ENCODE data around the gene TIGD4. TPM values are rescaled to one million over a fixed set of nuclear protein-coding genes. Genes with fewer than 3 reads are reported as not detected.

TIGD4 gene
- total RNA-seq, 1 experiment from 2014 or later: 1.9 TPM

DNA sequence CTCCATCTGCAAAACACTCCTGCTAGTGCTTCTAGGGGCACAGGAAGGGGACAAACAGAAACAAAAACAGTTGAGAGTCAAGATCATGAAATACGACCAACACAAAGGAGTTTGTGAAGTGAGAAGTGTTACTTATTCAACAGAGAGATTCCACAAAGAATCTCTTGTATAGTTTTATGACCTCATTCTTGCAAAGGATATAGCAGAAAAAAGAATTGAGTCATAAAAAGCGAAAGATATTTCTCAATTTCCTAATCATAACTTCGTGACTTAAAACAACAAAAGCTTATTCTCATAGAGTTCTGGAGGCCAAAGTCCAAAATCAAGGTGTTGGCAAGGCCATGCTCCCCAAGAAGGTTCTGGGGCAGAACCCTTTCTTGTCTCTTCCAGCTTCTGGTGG is 40.7 kb downstream of the TIGD4 start:
- no peak for TF ChIP-seq OVOL2 (CRISPR knock-in tag; IDR thresholded peaks at IDR 0.05; ENCODE audit: borderline replicate concordance)
- no peak for TF ChIP-seq ZNF121 (CRISPR knock-in tag; IDR thresholded peaks at IDR 0.05)
- TF ChIP-seq, protein P1, sequence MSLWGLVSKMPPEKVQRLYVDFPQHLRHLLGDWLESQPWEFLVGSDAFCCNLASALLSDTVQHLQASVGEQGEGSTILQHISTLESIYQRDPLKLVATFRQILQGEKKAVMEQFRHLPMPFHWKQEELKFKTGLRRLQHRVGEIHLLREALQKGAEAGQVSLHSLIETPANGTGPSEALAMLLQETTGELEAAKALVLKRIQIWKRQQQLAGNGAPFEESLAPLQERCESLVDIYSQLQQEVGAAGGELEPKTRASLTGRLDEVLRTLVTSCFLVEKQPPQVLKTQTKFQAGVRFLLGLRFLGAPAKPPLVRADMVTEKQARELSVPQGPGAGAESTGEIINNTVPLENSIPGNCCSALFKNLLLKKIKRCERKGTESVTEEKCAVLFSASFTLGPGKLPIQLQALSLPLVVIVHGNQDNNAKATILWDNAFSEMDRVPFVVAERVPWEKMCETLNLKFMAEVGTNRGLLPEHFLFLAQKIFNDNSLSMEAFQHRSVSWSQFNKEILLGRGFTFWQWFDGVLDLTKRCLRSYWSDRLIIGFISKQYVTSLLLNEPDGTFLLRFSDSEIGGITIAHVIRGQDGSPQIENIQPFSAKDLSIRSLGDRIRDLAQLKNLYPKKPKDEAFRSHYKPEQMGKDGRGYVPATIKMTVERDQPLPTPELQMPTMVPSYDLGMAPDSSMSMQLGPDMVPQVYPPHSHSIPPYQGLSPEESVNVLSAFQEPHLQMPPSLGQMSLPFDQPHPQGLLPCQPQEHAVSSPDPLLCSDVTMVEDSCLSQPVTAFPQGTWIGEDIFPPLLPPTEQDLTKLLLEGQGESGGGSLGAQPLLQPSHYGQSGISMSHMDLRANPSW (CRISPR knock-in tag; conservative IDR thresholded peaks at IDR 0.05; ENCODE audit: low read depth): no peak
- TF ChIP-seq NFATC4 (CRISPR knock-in tag; IDR thresholded peaks at IDR 0.05): no peak
- TF ChIP-seq ESRRA (CRISPR knock-in tag; IDR thresholded peaks at IDR 0.05; ENCODE audit: borderline replicate concordance): no peak
- TF ChIP-seq, protein P2, sequence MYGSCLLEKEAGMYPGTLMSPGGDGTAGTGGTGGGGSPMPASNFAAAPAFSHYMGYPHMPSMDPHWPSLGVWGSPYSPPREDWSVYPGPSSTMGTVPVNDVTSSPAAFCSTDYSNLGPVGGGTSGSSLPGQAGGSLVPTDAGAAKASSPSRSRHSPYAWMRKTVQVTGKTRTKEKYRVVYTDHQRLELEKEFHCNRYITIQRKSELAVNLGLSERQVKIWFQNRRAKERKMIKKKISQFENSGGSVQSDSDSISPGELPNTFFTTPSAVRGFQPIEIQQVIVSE (CRISPR knock-in tag; IDR thresholded peaks at IDR 0.05; ENCODE audit: borderline replicate concordance): no peak
- no peak for TF ChIP-seq PRRX2 (CRISPR knock-in tag; IDR thresholded peaks at IDR 0.05)
- TF ChIP-seq ZNF396 (CRISPR knock-in tag; IDR thresholded peaks at IDR 0.05; ENCODE audit: borderline replicate concordance): no peak
- TF ChIP-seq TCF7 (CRISPR knock-in tag; IDR thresholded peaks at IDR 0.05; ENCODE audit: low read depth): no peak
- TF ChIP-seq FOXK1 (CRISPR knock-in tag; IDR thresholded peaks at IDR 0.05): no peak
- no peak for TF ChIP-seq GTF2I (CRISPR knock-in tag; conservative IDR thresholded peaks at IDR 0.05)
- TF ChIP-seq HMGA2 (CRISPR knock-in tag; IDR thresholded peaks at IDR 0.05): no peak
- TF ChIP-seq ZNF671 (CRISPR knock-in tag; IDR thresholded peaks at IDR 0.05): no peak
- TF ChIP-seq ZNF138 (CRISPR knock-in tag; conservative IDR thresholded peaks at IDR 0.05): no peak
- no peak for TF ChIP-seq ZNF263 (CRISPR knock-in tag; IDR thresholded peaks at IDR 0.05; ENCODE audit: low read depth)
- TF ChIP-seq, protein P3, sequence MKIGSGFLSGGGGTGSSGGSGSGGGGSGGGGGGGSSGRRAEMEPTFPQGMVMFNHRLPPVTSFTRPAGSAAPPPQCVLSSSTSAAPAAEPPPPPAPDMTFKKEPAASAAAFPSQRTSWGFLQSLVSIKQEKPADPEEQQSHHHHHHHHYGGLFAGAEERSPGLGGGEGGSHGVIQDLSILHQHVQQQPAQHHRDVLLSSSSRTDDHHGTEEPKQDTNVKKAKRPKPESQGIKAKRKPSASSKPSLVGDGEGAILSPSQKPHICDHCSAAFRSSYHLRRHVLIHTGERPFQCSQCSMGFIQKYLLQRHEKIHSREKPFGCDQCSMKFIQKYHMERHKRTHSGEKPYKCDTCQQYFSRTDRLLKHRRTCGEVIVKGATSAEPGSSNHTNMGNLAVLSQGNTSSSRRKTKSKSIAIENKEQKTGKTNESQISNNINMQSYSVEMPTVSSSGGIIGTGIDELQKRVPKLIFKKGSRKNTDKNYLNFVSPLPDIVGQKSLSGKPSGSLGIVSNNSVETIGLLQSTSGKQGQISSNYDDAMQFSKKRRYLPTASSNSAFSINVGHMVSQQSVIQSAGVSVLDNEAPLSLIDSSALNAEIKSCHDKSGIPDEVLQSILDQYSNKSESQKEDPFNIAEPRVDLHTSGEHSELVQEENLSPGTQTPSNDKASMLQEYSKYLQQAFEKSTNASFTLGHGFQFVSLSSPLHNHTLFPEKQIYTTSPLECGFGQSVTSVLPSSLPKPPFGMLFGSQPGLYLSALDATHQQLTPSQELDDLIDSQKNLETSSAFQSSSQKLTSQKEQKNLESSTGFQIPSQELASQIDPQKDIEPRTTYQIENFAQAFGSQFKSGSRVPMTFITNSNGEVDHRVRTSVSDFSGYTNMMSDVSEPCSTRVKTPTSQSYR (CRISPR knock-in tag; IDR thresholded peaks at IDR 0.05): no peak
- TF ChIP-seq NR2C2 (CRISPR knock-in tag; IDR thresholded peaks at IDR 0.05): no peak
- TF ChIP-seq ZBTB21 (CRISPR knock-in tag; IDR thresholded peaks at IDR 0.05; ENCODE audit: borderline replicate concordance): no peak
- no peaks in the 10 kb centered on the region for H3K27me3 Mint-ChIP-seq (ENCODE audit: low read depth)
- ChIA-PET POLR2A (no interaction called here), CTCF (interaction anchor here (1.6 kb wide), 1 partner anchor 33 kb away, joined by 4 read pairs; no protein-coding TSS in a partner anchor)
- H3K4me1 Mint-ChIP-seq: peaks cover 26% of the 10 kb centered on the region
- no peak overlapping the region for H3K4me3 Mint-ChIP-seq
- no peaks in the 10 kb centered on the region for H3K36me3 Mint-ChIP-seq
- no peak overlapping the region for H3K27ac Mint-ChIP-seq
- H3K9me3 Mint-ChIP-seq: no peaks in the 10 kb centered on the region
- DNase-seq (ENCODE audit: low spot score) (no peak), ATAC-seq (no peak)

DNA sequence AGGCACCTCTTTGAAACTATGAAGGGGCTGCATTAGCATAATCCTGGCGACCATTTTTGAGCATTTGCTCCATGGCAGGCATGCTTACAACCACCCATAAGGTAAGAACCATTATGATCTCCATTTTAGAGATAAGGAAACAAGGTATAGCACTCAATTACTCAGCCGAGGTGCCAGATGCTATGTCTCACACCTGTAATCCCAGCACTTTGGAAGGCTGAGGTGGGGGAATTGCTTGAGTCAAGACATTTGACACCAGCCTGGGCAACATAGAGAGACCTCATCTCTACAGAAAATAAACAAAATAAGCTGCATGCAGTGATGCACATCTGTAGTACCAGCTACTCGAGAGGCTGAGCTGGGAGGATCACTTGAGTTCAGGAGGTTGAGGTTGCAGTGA is 43.6 kb downstream of the TIGD4 start:
- H3K27ac Mint-ChIP-seq: no peak overlapping the region
- H3K4me3 Mint-ChIP-seq: no peak overlapping the region
- H3K9me3 Mint-ChIP-seq: no peaks in the 10 kb centered on the region
- peaks cover 26% of the 10 kb centered on the region for H3K4me1 Mint-ChIP-seq
- ATAC-seq: no peak
- no peak for DNase-seq (ENCODE audit: low spot score)
- H3K36me3 Mint-ChIP-seq: no peaks in the 10 kb centered on the region
- CTCF ChIA-PET: interaction anchor here (1.0 to 2.7 kb wide), 6 partner anchors 30 to 392 kb away, joined by 3 to 22 read pairs (median 4); partner anchors contain the start of genes ARFIP1 and TIGD4
- H3K27me3 Mint-ChIP-seq (ENCODE audit: low read depth): no peaks in the 10 kb centered on the region
- POLR2A ChIA-PET: no interaction called here
- TF ChIP-seq, protein P4, sequence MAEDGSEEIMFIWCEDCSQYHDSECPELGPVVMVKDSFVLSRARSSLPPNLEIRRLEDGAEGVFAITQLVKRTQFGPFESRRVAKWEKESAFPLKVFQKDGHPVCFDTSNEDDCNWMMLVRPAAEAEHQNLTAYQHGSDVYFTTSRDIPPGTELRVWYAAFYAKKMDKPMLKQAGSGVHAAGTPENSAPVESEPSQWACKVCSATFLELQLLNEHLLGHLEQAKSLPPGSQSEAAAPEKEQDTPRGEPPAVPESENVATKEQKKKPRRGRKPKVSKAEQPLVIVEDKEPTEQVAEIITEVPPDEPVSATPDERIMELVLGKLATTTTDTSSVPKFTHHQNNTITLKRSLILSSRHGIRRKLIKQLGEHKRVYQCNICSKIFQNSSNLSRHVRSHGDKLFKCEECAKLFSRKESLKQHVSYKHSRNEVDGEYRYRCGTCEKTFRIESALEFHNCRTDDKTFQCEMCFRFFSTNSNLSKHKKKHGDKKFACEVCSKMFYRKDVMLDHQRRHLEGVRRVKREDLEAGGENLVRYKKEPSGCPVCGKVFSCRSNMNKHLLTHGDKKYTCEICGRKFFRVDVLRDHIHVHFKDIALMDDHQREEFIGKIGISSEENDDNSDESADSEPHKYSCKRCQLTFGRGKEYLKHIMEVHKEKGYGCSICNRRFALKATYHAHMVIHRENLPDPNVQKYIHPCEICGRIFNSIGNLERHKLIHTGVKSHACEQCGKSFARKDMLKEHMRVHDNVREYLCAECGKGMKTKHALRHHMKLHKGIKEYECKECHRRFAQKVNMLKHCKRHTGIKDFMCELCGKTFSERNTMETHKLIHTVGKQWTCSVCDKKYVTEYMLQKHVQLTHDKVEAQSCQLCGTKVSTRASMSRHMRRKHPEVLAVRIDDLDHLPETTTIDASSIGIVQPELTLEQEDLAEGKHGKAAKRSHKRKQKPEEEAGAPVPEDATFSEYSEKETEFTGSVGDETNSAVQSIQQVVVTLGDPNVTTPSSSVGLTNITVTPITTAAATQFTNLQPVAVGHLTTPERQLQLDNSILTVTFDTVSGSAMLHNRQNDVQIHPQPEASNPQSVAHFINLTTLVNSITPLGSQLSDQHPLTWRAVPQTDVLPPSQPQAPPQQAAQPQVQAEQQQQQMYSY (CRISPR knock-in tag; IDR thresholded peaks at IDR 0.05): no peak
- TF ChIP-seq SMAD4 (CRISPR knock-in tag; IDR thresholded peaks at IDR 0.05) (no peak), CBFB (CRISPR knock-in tag; IDR thresholded peaks at IDR 0.05; ENCODE audit: low read depth) (no peak), ZNF423 (CRISPR knock-in tag; IDR thresholded peaks at IDR 0.05) (no peak), ZNF219 (CRISPR knock-in tag; IDR thresholded peaks at IDR 0.05; ENCODE audit: borderline replicate concordance) (no peak), ZNF317 (CRISPR knock-in tag; IDR thresholded peaks at IDR 0.05; ENCODE audit: borderline replicate concordance, low read depth) (no peak), ZBTB21 (CRISPR knock-in tag; IDR thresholded peaks at IDR 0.05; ENCODE audit: borderline replicate concordance) (no peak), NR2C2 (CRISPR knock-in tag; IDR thresholded peaks at IDR 0.05) (no peak)
- TF ChIP-seq, protein P5, sequence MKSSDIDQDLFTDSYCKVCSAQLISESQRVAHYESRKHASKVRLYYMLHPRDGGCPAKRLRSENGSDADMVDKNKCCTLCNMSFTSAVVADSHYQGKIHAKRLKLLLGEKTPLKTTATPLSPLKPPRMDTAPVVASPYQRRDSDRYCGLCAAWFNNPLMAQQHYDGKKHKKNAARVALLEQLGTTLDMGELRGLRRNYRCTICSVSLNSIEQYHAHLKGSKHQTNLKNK (CRISPR knock-in tag; IDR thresholded peaks at IDR 0.05): no peak
- TF ChIP-seq, protein P6, sequence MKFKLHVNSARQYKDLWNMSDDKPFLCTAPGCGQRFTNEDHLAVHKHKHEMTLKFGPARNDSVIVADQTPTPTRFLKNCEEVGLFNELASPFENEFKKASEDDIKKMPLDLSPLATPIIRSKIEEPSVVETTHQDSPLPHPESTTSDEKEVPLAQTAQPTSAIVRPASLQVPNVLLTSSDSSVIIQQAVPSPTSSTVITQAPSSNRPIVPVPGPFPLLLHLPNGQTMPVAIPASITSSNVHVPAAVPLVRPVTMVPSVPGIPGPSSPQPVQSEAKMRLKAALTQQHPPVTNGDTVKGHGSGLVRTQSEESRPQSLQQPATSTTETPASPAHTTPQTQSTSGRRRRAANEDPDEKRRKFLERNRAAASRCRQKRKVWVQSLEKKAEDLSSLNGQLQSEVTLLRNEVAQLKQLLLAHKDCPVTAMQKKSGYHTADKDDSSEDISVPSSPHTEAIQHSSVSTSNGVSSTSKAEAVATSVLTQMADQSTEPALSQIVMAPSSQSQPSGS (CRISPR knock-in tag; IDR thresholded peaks at IDR 0.05; ENCODE audit: borderline replicate concordance, low read depth): no peak
